Loucy (cell line): ENCODE results near the gene CCDC12.
A peak's percentile ranks its signal among the peaks of the same experiment; 100 is the strongest.

Experiments
- H2AFZ ChIP-seq: fragments of 200-600 bp; sonication (generic); 2 replicates; pipeline ENCODE4 v1.6.0; 2016; ENCODE audit warnings: antibody characterized with exemption, mild to moderate bottlenecking, low read length, moderate library complexity
- H3F3A ChIP-seq: fragments of 200-600 bp; 2 replicates; pipeline ENCODE4 v1.6.0; 2016; ENCODE audit warnings: antibody characterized with exemption, low read depth, mild to moderate bottlenecking
- H3K27me3 ChIP-seq: fragments of 200-600 bp; sonication (generic); 2 replicates; pipeline ENCODE4 v1.6.1; 2014; ENCODE audit warnings: low read length, mild to moderate bottlenecking; ENCODE audit not compliant: insufficient read depth, poor library complexity, severe bottlenecking
- H3K36me3 ChIP-seq: fragments of 200-600 bp; sonication (generic); 2 replicates; pipeline ENCODE4 v1.6.1; 2016; ENCODE audit warnings: low read length; ENCODE audit not compliant: insufficient read depth
- H3K4me1 ChIP-seq: fragments of 200-600 bp; sonication (generic); 2 replicates; pipeline ENCODE4 v1.5.1; 2014; ENCODE audit warnings: low read length, mild to moderate bottlenecking; ENCODE audit not compliant: insufficient read depth, poor library complexity, severe bottlenecking
- H3K4me2 ChIP-seq: fragments of 200-600 bp; sonication (generic); 2 replicates; pipeline ENCODE4 v1.6.0; 2014; ENCODE audit warnings: antibody characterized with exemption, low read length, low read depth, mild to moderate bottlenecking; ENCODE audit not compliant: poor library complexity, severe bottlenecking
- H3K4me3 ChIP-seq: fragments of 200-600 bp; sonication (generic); 2 replicates; pipeline ENCODE4 v1.5.1; 2014; ENCODE audit warnings: low read length, mild to moderate bottlenecking, mixed read lengths; ENCODE audit not compliant: poor library complexity, severe bottlenecking
- H3K79me2 ChIP-seq: fragments of 200-600 bp; sonication (generic); 2 replicates; pipeline ENCODE4 v1.6.1; 2014; ENCODE audit warnings: low read length; ENCODE audit not compliant: insufficient read depth
- H3K9ac ChIP-seq: fragments of 200-600 bp; sonication (generic); 2 replicates; pipeline ENCODE4 v1.6.0; 2014; ENCODE audit warnings: mild to moderate bottlenecking, low read depth, low read length, moderate library complexity; ENCODE audit not compliant: poor library complexity, severe bottlenecking
- H3K9me2 ChIP-seq: fragments of 200-600 bp; sonication (generic); replicated peaks from 2 replicates; pipeline ENCODE4 v1.6.1; 2016; ENCODE audit warnings: low read depth, low read length, mixed read lengths
- H3K9me3 ChIP-seq: fragments of 200-600 bp; sonication (generic); 2 replicates; pipeline ENCODE4 v1.6.1; 2014; ENCODE audit warnings: mild to moderate bottlenecking, antibody characterized with exemption, low read length, low read depth; ENCODE audit not compliant: insufficient read depth
- H4K20me1 ChIP-seq: fragments of 200-600 bp; sonication (generic); 2 replicates; pipeline ENCODE4 v1.6.0; 2014; ENCODE audit warnings: antibody characterized with exemption, low read length, mild to moderate bottlenecking; ENCODE audit not compliant: insufficient read depth, poor library complexity, severe bottlenecking
- CTCF ChIP-seq: fragments of 200-600 bp; sonication (generic); conservative IDR thresholded peaks from 2 replicates; pipeline ENCODE4 v1.5.1; 2014; ENCODE audit warnings: mild to moderate bottlenecking, antibody characterized with exemption, low read length
- EZH2phosphoT487 ChIP-seq: fragments of 200-600 bp; IDR thresholded peaks from 2 replicates; pipeline ENCODE4 v1.6.1; 2018; ENCODE audit warnings: antibody characterized with exemption, mild to moderate bottlenecking, moderate library complexity, borderline replicate concordance

CCDC12 gene

DNA sequence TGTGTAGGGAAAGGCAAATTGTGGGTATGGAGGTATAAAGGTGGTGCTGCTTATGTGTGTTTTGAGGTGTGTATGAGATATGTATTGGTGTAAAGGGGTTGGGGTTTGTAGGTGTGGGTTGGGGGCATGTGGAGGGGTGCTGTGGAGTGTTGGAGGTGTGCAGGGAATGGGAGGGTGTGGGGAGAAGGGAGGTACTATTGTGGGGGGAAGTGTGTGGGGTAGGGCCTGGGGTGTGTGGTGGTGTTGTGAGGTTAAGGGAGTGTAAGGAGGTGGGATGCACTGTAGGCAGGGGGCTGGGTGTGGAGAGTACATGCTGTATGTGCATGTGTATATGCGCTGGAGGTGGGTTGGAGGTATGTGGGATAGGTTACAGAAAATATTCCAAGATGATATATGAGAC is 15.7 kb downstream of the CCDC12 start:
- H2AFZ ChIP-seq: no peak overlapping the region
- TF ChIP-seq EZH2phosphoT487 (no peak), CTCF (no peak)
- H3K4me1 ChIP-seq: peaks cover 61% of the 10 kb centered on the region
- H3F3A ChIP-seq: no peaks in the 10 kb centered on the region
- no peaks in the 10 kb centered on the region for H3K9me3 ChIP-seq
- no peaks in the 10 kb centered on the region for H3K9me2 ChIP-seq
- H3K36me3 ChIP-seq: peaks cover 18% of the 10 kb centered on the region; the same call in 1 of the 2 replicates
- H3K4me3 ChIP-seq: no peak overlapping the region
- H3K9ac ChIP-seq: peak overlapping the region; percentile 51
- peaks cover 84% of the 10 kb centered on the region for H3K79me2 ChIP-seq
- no peaks in the 10 kb centered on the region for H3K27me3 ChIP-seq
- peak overlapping the region; percentile 51 for H3K4me2 ChIP-seq
- peaks cover 21% of the 10 kb centered on the region for H4K20me1 ChIP-seq

- TF ChIP-seq EZH2phosphoT487: no peak
- H3K4me2 ChIP-seq: peak overlapping the region; percentile 51
- no peaks in the 10 kb centered on the region for H3F3A ChIP-seq
- H3K9me2 ChIP-seq: no peaks in the 10 kb centered on the region
- peak overlapping the region; percentile 51 for H3K9ac ChIP-seq
- peaks cover 84% of the 10 kb centered on the region for H3K79me2 ChIP-seq
- peaks cover 11% of the 10 kb centered on the region; the same call in 1 of the 2 replicates for H3K36me3 ChIP-seq
- H2AFZ ChIP-seq: no peak overlapping the region
- peaks cover 68% of the 10 kb centered on the region for H3K4me1 ChIP-seq
- H3K9me3 ChIP-seq: no peaks in the 10 kb centered on the region
- no peak overlapping the region for H3K4me3 ChIP-seq
- H3K27me3 ChIP-seq: no peaks in the 10 kb centered on the region
- H4K20me1 ChIP-seq: peaks cover 15% of the 10 kb centered on the region
Observed at GRCh38 chr3:46960081-46960701, 16.4 kb downstream of the CCDC12 start.

DNA sequence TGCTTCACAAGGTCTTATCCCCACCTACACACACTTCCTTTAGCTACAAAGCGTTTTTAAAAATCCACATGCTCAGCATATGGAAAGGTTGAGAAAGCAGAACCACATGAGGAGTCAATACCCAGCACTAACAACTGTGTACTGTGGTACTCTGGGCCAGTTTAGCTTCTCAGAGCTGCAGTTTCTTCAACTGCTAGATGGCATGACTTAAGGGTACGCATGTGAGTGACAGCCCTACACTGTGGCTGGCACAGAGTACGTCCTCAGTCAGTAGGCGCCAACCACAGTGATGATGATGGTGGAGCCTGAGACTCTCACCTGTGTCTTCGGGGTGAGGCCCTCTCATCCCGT is 17.4 kb downstream of the CCDC12 start:
- Histone ChIP-seq H3K4me2 (peak overlapping the region; percentile 51), H4K20me1 (peaks cover 12% of the 10 kb centered on the region), H3K36me3 (peaks cover 8% of the 10 kb centered on the region; the same call in 1 of the 2 replicates), H3K9ac (peak overlapping the region; percentile 51), H3K4me3 (no peak overlapping the region), H3K27me3 (no peaks in the 10 kb centered on the region), H3K4me1 (peaks cover 78% of the 10 kb centered on the region), H3K79me2 (peaks cover 91% of the 10 kb centered on the region), H3F3A (no peaks in the 10 kb centered on the region), H3K9me2 (no peaks in the 10 kb centered on the region), H3K9me3 (no peaks in the 10 kb centered on the region), H2AFZ (no peak overlapping the region)
- TF ChIP-seq EZH2phosphoT487 (no peak), CTCF (no peak)
